ENCODE results near the gene TUBA8. TPM values are rescaled to one million over a fixed set of nuclear protein-coding genes. Genes with fewer than 3 reads are reported as not detected.
A peak's percentile ranks its signal among the peaks of the same experiment; 100 is the strongest.
"Not testable (repeated sequence)": the region's sequence is repeated elsewhere in the genome, so short reads cannot be mapped to it uniquely, and the experiment has no call there.

Gene TUBA8
- total RNA-seq, 4 donors from 2014 or later = 5.0 to 12.3 (median 6.3) TPM

DNA sequence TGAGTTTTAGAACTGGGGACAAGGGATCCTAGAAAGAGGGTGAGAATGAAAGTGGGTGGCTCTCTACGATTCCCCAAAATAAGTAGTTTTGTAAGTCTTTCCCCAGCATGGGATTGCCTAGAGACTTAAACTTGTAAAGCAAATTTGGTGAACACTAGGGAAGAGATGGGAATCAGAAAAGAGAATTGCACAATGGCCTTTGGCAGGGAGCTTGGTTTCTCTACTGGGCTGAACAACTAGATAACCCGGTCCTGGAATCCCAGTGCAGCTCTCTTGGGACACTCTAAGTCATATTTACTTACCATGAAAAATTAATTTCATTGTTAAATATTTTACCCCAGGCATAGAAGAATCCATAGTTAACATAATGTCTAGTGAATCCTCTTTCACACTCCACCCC, 22.8 kb downstream of the TUBA8 start:
- WGBS, 2 donors = 62 to 63% methylated on average over 2 of the region's 2 CpGs
- TF ChIP-seq EP300 (IDR thresholded peaks at IDR 0.05) (no peak), POLR2A (IDR thresholded peaks at IDR 0.05) (no peak)
- TF ChIP-seq, protein P1, sequence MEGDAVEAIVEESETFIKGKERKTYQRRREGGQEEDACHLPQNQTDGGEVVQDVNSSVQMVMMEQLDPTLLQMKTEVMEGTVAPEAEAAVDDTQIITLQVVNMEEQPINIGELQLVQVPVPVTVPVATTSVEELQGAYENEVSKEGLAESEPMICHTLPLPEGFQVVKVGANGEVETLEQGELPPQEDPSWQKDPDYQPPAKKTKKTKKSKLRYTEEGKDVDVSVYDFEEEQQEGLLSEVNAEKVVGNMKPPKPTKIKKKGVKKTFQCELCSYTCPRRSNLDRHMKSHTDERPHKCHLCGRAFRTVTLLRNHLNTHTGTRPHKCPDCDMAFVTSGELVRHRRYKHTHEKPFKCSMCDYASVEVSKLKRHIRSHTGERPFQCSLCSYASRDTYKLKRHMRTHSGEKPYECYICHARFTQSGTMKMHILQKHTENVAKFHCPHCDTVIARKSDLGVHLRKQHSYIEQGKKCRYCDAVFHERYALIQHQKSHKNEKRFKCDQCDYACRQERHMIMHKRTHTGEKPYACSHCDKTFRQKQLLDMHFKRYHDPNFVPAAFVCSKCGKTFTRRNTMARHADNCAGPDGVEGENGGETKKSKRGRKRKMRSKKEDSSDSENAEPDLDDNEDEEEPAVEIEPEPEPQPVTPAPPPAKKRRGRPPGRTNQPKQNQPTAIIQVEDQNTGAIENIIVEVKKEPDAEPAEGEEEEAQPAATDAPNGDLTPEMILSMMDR (IDR thresholded peaks at IDR 0.05) = no peak
- Histone ChIP-seq H3K27me3 (no peaks in the 10 kb centered on the region), H3K4me1 (peaks cover 0 to 5% (median 0%) of the 10 kb centered on the region in 4 donors), H3K36me3 (peaks cover 0 to 13% (median 0%) of the 10 kb centered on the region in 3 donors), H3K27ac (peak overlapping the region in 1 of 4 donors; percentile 72), H3K4me3 (no peak overlapping the region), H3K9me3 (no peaks in the 10 kb centered on the region)
- peak in 1 of 2 donors; percentile 70 for DNase-seq (ENCODE audit: low spot score in 2 of 2)

DNA sequence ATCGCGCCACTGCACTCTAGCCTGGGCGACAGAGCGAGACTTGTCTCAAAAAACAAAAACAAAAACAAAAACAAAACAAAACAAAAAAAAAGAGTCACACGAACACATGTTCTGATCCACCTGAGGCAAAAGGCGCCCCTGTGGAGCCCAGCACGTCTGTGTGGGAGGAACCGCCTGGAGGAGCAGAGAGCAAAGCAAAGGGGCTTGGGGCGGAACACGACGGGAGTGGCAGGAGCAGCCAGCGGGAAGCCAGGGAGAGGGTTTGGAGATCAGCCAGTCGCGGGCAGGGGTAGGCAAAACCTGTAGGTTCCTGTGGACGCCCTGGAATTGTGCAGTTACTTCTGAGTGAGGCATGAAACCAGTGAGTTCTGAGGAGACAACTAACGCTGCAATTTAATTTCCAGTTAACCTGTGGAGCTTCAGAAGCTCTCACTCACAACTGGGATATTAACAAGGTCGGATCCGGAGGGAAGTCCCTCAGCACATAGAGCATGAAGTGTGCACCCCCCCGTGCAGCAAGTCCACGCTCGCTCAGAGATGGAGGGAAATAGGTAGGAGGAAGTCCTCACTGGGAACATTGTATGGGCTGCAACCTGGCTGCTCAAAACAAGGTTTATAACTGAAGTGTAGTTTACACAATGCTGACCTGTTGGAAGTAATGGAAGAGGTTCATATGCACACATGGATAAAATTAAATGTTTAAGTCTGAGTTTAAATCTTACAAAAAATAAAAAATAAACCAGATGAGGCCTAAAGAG, 26.1 kb downstream of the TUBA8 start:
- no peak for DNase-seq (ENCODE audit: low spot score in 2 of 2)
- Histone ChIP-seq H3K27me3 (no peaks in the 10 kb centered on the region), H3K9me3 (no peaks in the 10 kb centered on the region), H3K4me3 (no peak overlapping the region), H3K27ac (no peak overlapping the region), H3K36me3 (peaks cover 0 to 19% (median 0%) of the 10 kb centered on the region in 3 donors), H3K4me1 (peaks cover 0 to 5% (median 0%) of the 10 kb centered on the region in 4 donors)
- 89 to 90% methylated on average over 21 of the region's 21 CpGs for WGBS, 2 donors
- TF ChIP-seq, protein P1 (IDR thresholded peaks at IDR 0.05) = no peak
- no peak for TF ChIP-seq EP300 (IDR thresholded peaks at IDR 0.05)
- no peak for TF ChIP-seq POLR2A (IDR thresholded peaks at IDR 0.05)

DNA sequence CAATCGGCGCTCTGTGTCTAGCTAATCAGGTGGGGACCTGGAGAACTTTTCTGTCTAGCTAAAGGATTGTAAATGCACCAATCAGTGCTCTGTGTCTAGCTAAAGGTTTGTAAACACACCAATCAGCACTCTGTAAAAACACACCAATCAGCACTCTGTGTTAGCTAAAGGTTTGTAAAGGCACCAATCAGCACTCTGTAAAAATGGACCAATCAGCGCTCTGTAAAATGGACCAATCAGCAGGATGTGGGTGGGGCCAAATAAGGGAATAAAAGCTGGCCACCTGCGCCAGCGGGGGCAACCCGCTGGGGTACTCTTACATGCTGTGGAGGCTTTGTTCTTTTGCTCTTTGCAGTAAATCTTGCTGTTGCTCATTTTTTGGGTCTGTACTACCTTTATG, 30.4 kb downstream of the TUBA8 start:
- 93 to 95% methylated on average over 6 of the region's 6 CpGs for WGBS, 2 donors
- H3K27me3 ChIP-seq; DNase-seq (ENCODE audit: low spot score in 2 of 2); H3K9me3 ChIP-seq; H3K4me1 ChIP-seq; H3K27ac ChIP-seq; H3K36me3 ChIP-seq; H3K4me3 ChIP-seq: not testable (repeated sequence)

DNA sequence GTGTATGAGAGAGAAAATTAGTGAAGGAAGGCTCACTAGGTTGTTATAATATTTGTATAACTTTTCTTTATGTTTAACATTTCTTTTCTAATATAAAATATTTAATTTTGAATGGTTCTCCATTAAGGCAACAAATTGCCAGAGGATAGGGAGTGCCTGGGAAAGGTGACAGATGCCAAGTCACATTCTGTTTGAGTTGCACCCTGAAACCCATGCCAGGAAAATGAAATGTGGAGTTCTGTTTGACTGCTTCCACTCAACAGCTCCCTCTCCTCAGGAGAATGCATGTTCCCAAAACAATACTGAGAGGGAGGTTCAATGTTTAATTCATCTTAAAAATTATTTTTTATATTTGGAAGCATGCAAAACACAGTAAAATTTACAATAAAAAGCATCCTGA, 33.5 kb downstream of the TUBA8 start:
- Histone ChIP-seq H3K27me3 (no peaks in the 10 kb centered on the region), H3K4me3 (no peak overlapping the region), H3K4me1 (peaks cover 0 to 18% (median 0%) of the 10 kb centered on the region in 4 donors), H3K27ac (no peak overlapping the region), H3K9me3 (no peaks in the 10 kb centered on the region), H3K36me3 (peaks cover 0 to 6% (median 0%) of the 10 kb centered on the region in 3 donors)
- TF ChIP-seq POLR2A (IDR thresholded peaks at IDR 0.05) (no peak), EP300 (IDR thresholded peaks at IDR 0.05) (no peak)
- TF ChIP-seq, protein P1 (IDR thresholded peaks at IDR 0.05) = no peak
- DNase-seq (ENCODE audit: low spot score in 2 of 2) = no peak

DNA sequence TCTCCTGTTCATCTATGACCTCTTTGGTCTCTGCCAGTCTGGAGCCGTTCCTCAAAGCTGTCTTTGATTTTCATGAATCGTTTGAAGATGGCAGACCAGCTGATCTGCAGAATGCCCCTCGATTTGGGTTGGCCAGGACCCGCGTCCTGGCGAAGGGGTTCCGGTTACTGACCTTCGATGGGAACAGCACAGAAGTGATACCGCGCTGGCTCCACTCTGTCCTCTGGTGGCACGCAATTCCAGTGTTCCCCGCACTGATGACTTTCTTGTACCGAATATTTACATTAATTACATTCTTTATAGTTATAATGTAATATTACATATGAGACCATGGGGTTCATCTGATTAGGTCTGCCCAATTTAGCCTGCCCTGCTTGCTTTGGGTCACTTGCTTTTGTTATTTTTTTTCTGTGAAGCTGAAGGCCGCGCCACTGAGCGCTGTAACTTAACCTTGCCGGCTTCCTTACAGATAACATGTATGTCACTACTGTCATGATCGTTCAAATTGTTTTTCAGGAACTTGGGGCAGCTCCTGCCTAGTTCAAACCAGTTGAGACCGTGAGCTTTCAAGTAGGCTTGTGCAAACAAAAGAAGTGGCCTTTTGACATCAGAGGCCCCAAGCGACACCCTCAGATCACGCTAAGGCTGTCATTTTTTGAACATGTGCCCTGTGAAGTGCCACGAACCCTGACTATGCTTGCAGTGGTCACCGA, 35.2 kb downstream of the TUBA8 start:
- H3K27ac ChIP-seq = peak overlapping the region in 3 of 4 donors; percentile 37 to 82 (median 62)
- no peaks in the 10 kb centered on the region for H3K27me3 ChIP-seq
- no peak for DNase-seq (ENCODE audit: low spot score in 2 of 2)
- H3K9me3 ChIP-seq = no peaks in the 10 kb centered on the region
- H3K36me3 ChIP-seq = peaks cover 0 to 6% (median 0%) of the 10 kb centered on the region in 3 donors
- no peak overlapping the region for H3K4me3 ChIP-seq
- peaks cover 0 to 28% (median 4%) of the 10 kb centered on the region in 4 donors for H3K4me1 ChIP-seq
- no peak for TF ChIP-seq POLR2A (IDR thresholded peaks at IDR 0.05)
- TF ChIP-seq, protein P1 (IDR thresholded peaks at IDR 0.05) = no peak
- TF ChIP-seq EP300 (IDR thresholded peaks at IDR 0.05) = no peak
- WGBS, 2 donors = 82 to 88% methylated on average over 23 of the region's 23 CpGs

Measured in tibial nerve (tissue), 4 donors.